ENCODE results near the gene PASD1.

DNA sequence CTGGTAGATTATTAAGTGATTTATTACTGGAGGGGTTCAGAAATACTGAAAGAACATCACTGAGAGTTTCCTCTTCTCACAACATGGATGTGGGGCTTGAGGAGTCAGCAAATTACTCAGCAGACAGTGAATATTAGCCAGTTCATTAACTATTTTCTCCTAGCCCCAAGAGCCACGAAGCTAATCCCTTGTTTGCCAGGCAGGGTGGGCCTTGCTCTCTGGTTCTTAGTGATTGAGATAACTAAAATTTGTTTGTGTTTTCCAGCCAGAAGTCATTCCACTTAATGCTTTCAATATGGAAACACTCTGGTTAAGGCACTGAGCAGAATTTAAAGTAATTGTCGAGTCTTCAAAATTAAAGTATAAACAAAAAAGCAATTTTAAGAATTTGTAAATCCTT, 40.1 kb upstream of the PASD1 start:
- TF ChIP-seq, protein P1, sequence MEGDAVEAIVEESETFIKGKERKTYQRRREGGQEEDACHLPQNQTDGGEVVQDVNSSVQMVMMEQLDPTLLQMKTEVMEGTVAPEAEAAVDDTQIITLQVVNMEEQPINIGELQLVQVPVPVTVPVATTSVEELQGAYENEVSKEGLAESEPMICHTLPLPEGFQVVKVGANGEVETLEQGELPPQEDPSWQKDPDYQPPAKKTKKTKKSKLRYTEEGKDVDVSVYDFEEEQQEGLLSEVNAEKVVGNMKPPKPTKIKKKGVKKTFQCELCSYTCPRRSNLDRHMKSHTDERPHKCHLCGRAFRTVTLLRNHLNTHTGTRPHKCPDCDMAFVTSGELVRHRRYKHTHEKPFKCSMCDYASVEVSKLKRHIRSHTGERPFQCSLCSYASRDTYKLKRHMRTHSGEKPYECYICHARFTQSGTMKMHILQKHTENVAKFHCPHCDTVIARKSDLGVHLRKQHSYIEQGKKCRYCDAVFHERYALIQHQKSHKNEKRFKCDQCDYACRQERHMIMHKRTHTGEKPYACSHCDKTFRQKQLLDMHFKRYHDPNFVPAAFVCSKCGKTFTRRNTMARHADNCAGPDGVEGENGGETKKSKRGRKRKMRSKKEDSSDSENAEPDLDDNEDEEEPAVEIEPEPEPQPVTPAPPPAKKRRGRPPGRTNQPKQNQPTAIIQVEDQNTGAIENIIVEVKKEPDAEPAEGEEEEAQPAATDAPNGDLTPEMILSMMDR (conservative IDR thresholded peaks at IDR 0.05; ENCODE audit: low read depth, low read length), result no peak
- no peak for TF ChIP-seq EZH2phosphoT487 (IDR thresholded peaks at IDR 0.05; ENCODE audit: borderline replicate concordance, low read length)
